Suprapubic skin (tissue), 4 donors: ENCODE results near the gene HMCN1.

Experiments used
- POLR2A ChIP-seq, 2 donors: fragments of 450-650 bp; IDR thresholded peaks; one replicate each; pipeline ENCODE4 v1.6.1; 2017; ENCODE audit warnings: antibody characterized with exemption in 2 of 2, mild to moderate bottlenecking in 2 of 2, moderate library complexity in 2 of 2
- POLR2AphosphoS5 ChIP-seq, 3 donors: sonication (generic); formaldehyde crosslinking; IDR thresholded peaks; one replicate each; pipeline ENCODE4 v1.6.1; 2017; ENCODE audit warnings: antibody characterized with exemption in 3 of 3
- TF ChIP-seq, protein P1 (sequence below), 2 donors: fragments of 200-600 bp in 1 of 2; fragments of 450-650 bp in 1 of 2; sonication (generic) in 1 of 2; IDR thresholded peaks; one replicate each; pipeline ENCODE4 v1.5.1; 2016 to 2019; ENCODE audit warnings: antibody characterized with exemption in 2 of 2, mild to moderate bottlenecking in 1 of 2, moderate library complexity in 1 of 2

DNA sequence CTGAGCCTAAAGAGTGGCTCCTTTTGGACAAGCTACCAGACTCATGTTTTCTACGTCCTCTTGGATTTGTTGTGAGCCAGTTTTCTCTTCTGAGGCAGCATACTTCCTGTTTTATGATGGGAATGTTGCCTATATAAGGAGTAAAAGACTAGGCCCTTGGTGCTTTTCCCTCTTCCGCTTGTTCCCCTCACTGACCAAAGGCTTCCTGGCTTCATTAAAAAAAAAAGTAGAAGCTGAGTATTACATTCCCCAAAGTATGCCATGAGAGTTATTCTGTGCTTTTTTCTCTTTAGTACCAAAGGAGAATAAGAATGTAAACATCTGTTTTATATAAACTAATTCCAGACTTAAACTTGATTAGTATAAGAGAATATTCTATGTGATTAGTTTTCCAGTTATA, 6.5 kb upstream of the HMCN1 start:
- TF ChIP-seq, protein P1, sequence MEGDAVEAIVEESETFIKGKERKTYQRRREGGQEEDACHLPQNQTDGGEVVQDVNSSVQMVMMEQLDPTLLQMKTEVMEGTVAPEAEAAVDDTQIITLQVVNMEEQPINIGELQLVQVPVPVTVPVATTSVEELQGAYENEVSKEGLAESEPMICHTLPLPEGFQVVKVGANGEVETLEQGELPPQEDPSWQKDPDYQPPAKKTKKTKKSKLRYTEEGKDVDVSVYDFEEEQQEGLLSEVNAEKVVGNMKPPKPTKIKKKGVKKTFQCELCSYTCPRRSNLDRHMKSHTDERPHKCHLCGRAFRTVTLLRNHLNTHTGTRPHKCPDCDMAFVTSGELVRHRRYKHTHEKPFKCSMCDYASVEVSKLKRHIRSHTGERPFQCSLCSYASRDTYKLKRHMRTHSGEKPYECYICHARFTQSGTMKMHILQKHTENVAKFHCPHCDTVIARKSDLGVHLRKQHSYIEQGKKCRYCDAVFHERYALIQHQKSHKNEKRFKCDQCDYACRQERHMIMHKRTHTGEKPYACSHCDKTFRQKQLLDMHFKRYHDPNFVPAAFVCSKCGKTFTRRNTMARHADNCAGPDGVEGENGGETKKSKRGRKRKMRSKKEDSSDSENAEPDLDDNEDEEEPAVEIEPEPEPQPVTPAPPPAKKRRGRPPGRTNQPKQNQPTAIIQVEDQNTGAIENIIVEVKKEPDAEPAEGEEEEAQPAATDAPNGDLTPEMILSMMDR (IDR thresholded peaks at IDR 0.05) = no peak
- TF ChIP-seq POLR2A (IDR thresholded peaks at IDR 0.05) (no peak), POLR2AphosphoS5 (IDR thresholded peaks at IDR 0.05) (no peak)
